HEK293 (cell line): Measurements from ENCODE around the gene KMT2A.
A peak's percentile ranks its signal among the peaks of the same experiment; 100 is the strongest.

ENCODE experiments used
- ATF2 ChIP-seq: fragments of 450-650 bp; formaldehyde crosslinking; IDR thresholded peaks from 2 replicates; pipeline ENCODE4 v1.5.1; 2016; ENCODE audit warnings: missing biosample characterization, missing genetic modification characterization, low read depth
- KLF17 ChIP-seq: fragments of 450-650 bp; formaldehyde crosslinking; IDR thresholded peaks from 2 replicates; pipeline ENCODE4 v1.5.1; 2016; ENCODE audit warnings: missing biosample characterization, missing genetic modification characterization
- KLF8 ChIP-seq: fragments of 450-650 bp; formaldehyde crosslinking; IDR thresholded peaks from 2 replicates; pipeline ENCODE4 v1.5.1; 2016; ENCODE audit warnings: missing biosample characterization, missing genetic modification characterization
- OSR2 ChIP-seq: fragments of 450-650 bp; formaldehyde crosslinking; IDR thresholded peaks from 2 replicates; pipeline ENCODE4 v1.5.1; 2016; ENCODE audit warnings: missing biosample characterization, missing genetic modification characterization
- SP3 ChIP-seq: fragments of 450-650 bp; formaldehyde crosslinking; IDR thresholded peaks from 2 replicates; pipeline ENCODE4 v1.5.1; 2016; ENCODE audit warnings: missing biosample characterization, missing genetic modification characterization
- ZBTB1 ChIP-seq: fragments of 450-650 bp; formaldehyde crosslinking; IDR thresholded peaks from 2 replicates; pipeline ENCODE4 v1.5.1; 2016; ENCODE audit warnings: missing biosample characterization, missing genetic modification characterization
- ZBTB49 ChIP-seq: fragments of 450-650 bp; formaldehyde crosslinking; IDR thresholded peaks from 2 replicates; pipeline ENCODE4 v1.5.1; 2016; ENCODE audit warnings: missing biosample characterization, missing genetic modification characterization, low read depth
- ZBTB7A ChIP-seq: fragments of 450-650 bp; formaldehyde crosslinking; IDR thresholded peaks from 2 replicates; pipeline ENCODE4 v1.5.1; 2016; ENCODE audit warnings: low read depth, missing biosample characterization, missing genetic modification characterization
- ZNF121 ChIP-seq: fragments of 450-650 bp; formaldehyde crosslinking; IDR thresholded peaks from 2 replicates; pipeline ENCODE4 v1.5.1; 2016; ENCODE audit warnings: missing biosample characterization, missing genetic modification characterization
- ZNF132 ChIP-seq: fragments of 450-650 bp; formaldehyde crosslinking; IDR thresholded peaks from 2 replicates; pipeline ENCODE4 v1.5.1; 2017; ENCODE audit warnings: missing biosample characterization, missing genetic modification characterization, borderline replicate concordance
- ZNF133 ChIP-seq: fragments of 450-650 bp; formaldehyde crosslinking; IDR thresholded peaks from 2 replicates; pipeline ENCODE4 v1.5.1; 2016; ENCODE audit warnings: missing biosample characterization, missing genetic modification characterization
- ZNF138 ChIP-seq: fragments of 450-650 bp; formaldehyde crosslinking; IDR thresholded peaks from 2 replicates; pipeline ENCODE4 v1.5.1; 2016; ENCODE audit warnings: missing biosample characterization, missing genetic modification characterization, borderline replicate concordance
- ZNF146 ChIP-seq: fragments of 450-650 bp; formaldehyde crosslinking; IDR thresholded peaks from 2 replicates; pipeline ENCODE4 v1.5.1; 2016; ENCODE audit warnings: missing biosample characterization, missing genetic modification characterization
- ZNF155 ChIP-seq: fragments of 450-650 bp; formaldehyde crosslinking; IDR thresholded peaks from 2 replicates; pipeline ENCODE4 v1.5.1; 2016; ENCODE audit warnings: missing biosample characterization, missing genetic modification characterization
- ZNF169 ChIP-seq: fragments of 450-650 bp; formaldehyde crosslinking; IDR thresholded peaks from 2 replicates; pipeline ENCODE4 v1.5.1; 2016; ENCODE audit warnings: missing biosample characterization, missing genetic modification characterization
- ZNF175 ChIP-seq: fragments of 450-650 bp; formaldehyde crosslinking; IDR thresholded peaks from 2 replicates; pipeline ENCODE4 v1.5.1; 2016; ENCODE audit warnings: missing biosample characterization, missing genetic modification characterization
- ZNF221 ChIP-seq: fragments of 450-650 bp; formaldehyde crosslinking; IDR thresholded peaks from 2 replicates; pipeline ENCODE4 v1.5.1; 2017; ENCODE audit warnings: missing biosample characterization, missing genetic modification characterization, borderline replicate concordance
- ZNF274 ChIP-seq, 2 experiments: fragments of 200-500 bp in 1 of 2; fragments of 450-650 bp in 1 of 2; sonication (Bioruptor generic) in 1 of 2; formaldehyde crosslinking in 1 of 2; IDR thresholded peaks; 2 replicates each; pipeline versions ENCODE4 v1.5.1 to v1.6.1; 2014 to 2016; ENCODE audit warnings: borderline replicate concordance in 1 of 2, inconsistent platforms in 1 of 2, low read length in 1 of 2, missing biosample characterization in 1 of 2, missing genetic modification characterization in 1 of 2
- ZNF280C ChIP-seq: fragments of 450-650 bp; formaldehyde crosslinking; IDR thresholded peaks from 2 replicates; pipeline ENCODE4 v1.5.1; 2016; ENCODE audit warnings: missing biosample characterization, missing genetic modification characterization
- ZNF37A ChIP-seq: fragments of 450-650 bp; IDR thresholded peaks from 2 replicates; pipeline ENCODE4 v1.5.1; 2018; ENCODE audit warnings: missing biosample characterization, missing genetic modification characterization
- ZNF391 ChIP-seq: fragments of 450-650 bp; formaldehyde crosslinking; IDR thresholded peaks from 2 replicates; pipeline ENCODE4 v1.5.1; 2016; ENCODE audit warnings: low read depth, missing biosample characterization, missing genetic modification characterization, borderline replicate concordance
- ZNF416 ChIP-seq: fragments of 450-650 bp; formaldehyde crosslinking; IDR thresholded peaks from 2 replicates; pipeline ENCODE4 v1.5.1; 2016; ENCODE audit warnings: missing biosample characterization, missing genetic modification characterization
- ZNF449 ChIP-seq: fragments of 450-650 bp; formaldehyde crosslinking; IDR thresholded peaks from 2 replicates; pipeline ENCODE4 v1.5.1; 2017; ENCODE audit warnings: missing biosample characterization, mild to moderate bottlenecking, missing genetic modification characterization, moderate library complexity
- ZNF529 ChIP-seq: fragments of 450-650 bp; formaldehyde crosslinking; IDR thresholded peaks from 2 replicates; pipeline ENCODE4 v1.5.1; 2017; ENCODE audit warnings: missing genetic modification characterization, missing biosample characterization; ENCODE audit not compliant: insufficient replicate concordance
- ZNF544 ChIP-seq: fragments of 450-650 bp; formaldehyde crosslinking; IDR thresholded peaks from 2 replicates; pipeline ENCODE4 v1.5.0; 2017; ENCODE audit warnings: missing biosample characterization, missing genetic modification characterization
- ZNF561 ChIP-seq: fragments of 450-650 bp; IDR thresholded peaks from 2 replicates; pipeline ENCODE4 v1.5.1; 2018; ENCODE audit warnings: missing biosample characterization, missing genetic modification characterization, borderline replicate concordance
- ZNF610 ChIP-seq: fragments of 450-650 bp; formaldehyde crosslinking; IDR thresholded peaks from 2 replicates; pipeline ENCODE4 v1.5.1; 2016; ENCODE audit warnings: missing biosample characterization, missing genetic modification characterization, borderline replicate concordance
- ZNF645 ChIP-seq: fragments of 450-650 bp; formaldehyde crosslinking; IDR thresholded peaks from 2 replicates; pipeline ENCODE4; 2016; ENCODE audit warnings: missing biosample characterization, missing genetic modification characterization
- ZNF654 ChIP-seq: fragments of 450-650 bp; formaldehyde crosslinking; IDR thresholded peaks from 2 replicates; pipeline ENCODE4 v1.5.1; 2016; ENCODE audit warnings: low read depth, missing biosample characterization, missing genetic modification characterization
- ZNF837 ChIP-seq: fragments of 450-650 bp; formaldehyde crosslinking; IDR thresholded peaks from 2 replicates; pipeline ENCODE4 v1.5.1; 2016; ENCODE audit warnings: missing biosample characterization, missing genetic modification characterization
- ZSCAN16 ChIP-seq: fragments of 450-650 bp; formaldehyde crosslinking; IDR thresholded peaks from 2 replicates; pipeline ENCODE4 v1.5.1; 2016; ENCODE audit warnings: missing biosample characterization, missing genetic modification characterization

The KMT2A gene

GRCh38 chr11:118401151-118401879 lies 35.0 kb upstream of the KMT2A start, which contains the start of gene ATP5MG (continued):
- TF ChIP-seq ZNF529 (no peak), ZNF610 (tag by site-specific recombination) (no peak), ZNF274 (IDR thresholded peaks at IDR 0.05; ENCODE audit: low read length) (no peak), ZNF274 (tag by site-specific recombination; IDR thresholded peaks at IDR 0.05; ENCODE audit: borderline replicate concordance) (no peak), ZNF391 (tag by site-specific recombination) (no peak), ZSCAN16 (tag by site-specific recombination) (no peak), ZNF132 (tag by site-specific recombination) (no peak), ATF2 (tag by site-specific recombination) (no peak), ZNF221 (tag by site-specific recombination) (no peak), ZNF146 (no peak), ZNF416 (tag by site-specific recombination) (no peak), ZNF169 (tag by site-specific recombination) (no peak), ZBTB49 (tag by site-specific recombination) (no peak), ZNF175 (no peak), ZNF138 (no peak), ZNF837 (tag by site-specific recombination) (no peak), ZBTB7A (no peak), ZBTB1 (tag by site-specific recombination) (no peak), KLF17 (tag by site-specific recombination) (no peak), ZNF654 (tag by site-specific recombination) (no peak), ZNF544 (tag by site-specific recombination) (no peak), ZNF155 (no peak), ZNF449 (no peak), ZNF280C (tag by site-specific recombination) (no peak), OSR2 (tag by site-specific recombination) (no peak), ZNF37A (tag by site-specific recombination) (no peak), SP3 (tag by site-specific recombination) (peak; percentile 19; the same call in 1 of the 2 replicates), ZNF133 (tag by site-specific recombination) (no peak), ZNF121 (tag by site-specific recombination) (no peak), ZNF645 (tag by site-specific recombination) (no peak), KLF8 (tag by site-specific recombination) (no peak), ZNF561 (tag by site-specific recombination) (peak; percentile 34; the same call in 1 of the 2 replicates)
